Retinal pigment epithelial cell (primary cell): ENCODE data around the gene ATN1.

Experiments
- DNase-seq: peaks from one replicate; pipeline ENCODE4 v3.0.0-alpha.2; 2010; ENCODE audit warnings: low read depth
- H3K4me3 ChIP-seq: 2 replicates; pipeline ENCODE4 v1.5.1; 2011; ENCODE audit warnings: mild to moderate bottlenecking, low read length, control low read depth, moderate library complexity
- TF ChIP-seq, protein P1 (sequence below): conservative IDR thresholded peaks from 2 replicates; pipeline ENCODE4 v1.5.1; 2011; ENCODE audit warnings: low read depth, low read length, control low read depth, inconsistent platforms

Gene ATN1

GRCh38 chr12:6950811-6951540 lies 23.2 kb downstream of the ATN1 start, which contains the start of gene PTPN6:
PTPN6 (plus strand) TSS chr12:6951356; CDS start chr12:6951513, 157 bp downstream.
- DNase-seq = no peak
- H3K4me3 ChIP-seq = no peak within 1 kb of the TSS
- TF ChIP-seq, protein P1, sequence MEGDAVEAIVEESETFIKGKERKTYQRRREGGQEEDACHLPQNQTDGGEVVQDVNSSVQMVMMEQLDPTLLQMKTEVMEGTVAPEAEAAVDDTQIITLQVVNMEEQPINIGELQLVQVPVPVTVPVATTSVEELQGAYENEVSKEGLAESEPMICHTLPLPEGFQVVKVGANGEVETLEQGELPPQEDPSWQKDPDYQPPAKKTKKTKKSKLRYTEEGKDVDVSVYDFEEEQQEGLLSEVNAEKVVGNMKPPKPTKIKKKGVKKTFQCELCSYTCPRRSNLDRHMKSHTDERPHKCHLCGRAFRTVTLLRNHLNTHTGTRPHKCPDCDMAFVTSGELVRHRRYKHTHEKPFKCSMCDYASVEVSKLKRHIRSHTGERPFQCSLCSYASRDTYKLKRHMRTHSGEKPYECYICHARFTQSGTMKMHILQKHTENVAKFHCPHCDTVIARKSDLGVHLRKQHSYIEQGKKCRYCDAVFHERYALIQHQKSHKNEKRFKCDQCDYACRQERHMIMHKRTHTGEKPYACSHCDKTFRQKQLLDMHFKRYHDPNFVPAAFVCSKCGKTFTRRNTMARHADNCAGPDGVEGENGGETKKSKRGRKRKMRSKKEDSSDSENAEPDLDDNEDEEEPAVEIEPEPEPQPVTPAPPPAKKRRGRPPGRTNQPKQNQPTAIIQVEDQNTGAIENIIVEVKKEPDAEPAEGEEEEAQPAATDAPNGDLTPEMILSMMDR = no peak

- H3K4me3 ChIP-seq = no peak overlapping the region
- TF ChIP-seq, protein P1 = no peak
- DNase-seq = no peak
Observed at GRCh38 chr12:6951551-6952120, 23.9 kb downstream of the ATN1 start.

GRCh38 chr12:6952121-6952862 lies 24.5 kb downstream of the ATN1 start:
- TF ChIP-seq, protein P1 = no peak
- no peak for DNase-seq
- H3K4me3 ChIP-seq = no peak overlapping the region

DNA sequence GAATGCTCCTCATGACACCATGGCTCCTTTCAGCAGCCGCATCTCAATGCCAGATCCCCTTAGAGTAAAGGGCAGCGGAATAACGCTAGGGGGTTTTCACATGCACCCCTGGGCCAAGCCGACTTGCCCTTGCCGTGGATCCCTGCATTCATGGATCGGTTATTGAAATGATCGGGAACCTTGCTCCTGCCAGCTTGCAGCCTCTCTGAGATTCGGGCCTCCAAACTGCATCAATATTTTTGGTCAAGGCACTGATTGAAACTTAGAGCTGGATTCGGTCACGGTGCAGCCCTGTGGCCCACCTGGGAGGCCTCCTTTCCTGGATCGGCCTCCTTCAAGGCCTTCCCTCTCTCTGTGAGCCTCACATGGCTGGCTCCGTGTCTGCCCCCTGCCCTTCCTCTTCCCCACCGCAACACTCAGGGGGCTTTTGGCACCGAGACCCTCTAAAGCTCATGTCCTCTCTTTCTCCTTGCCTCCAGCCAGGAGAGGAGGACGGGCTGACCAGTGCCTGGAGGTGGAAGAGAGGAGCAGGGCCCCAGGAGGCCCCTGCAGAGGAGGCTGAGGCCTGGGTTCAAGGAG lies 25.2 kb downstream of the ATN1 start:
- no peak overlapping the region for H3K4me3 ChIP-seq
- TF ChIP-seq, protein P1 = no peak
- no peak for DNase-seq

DNA sequence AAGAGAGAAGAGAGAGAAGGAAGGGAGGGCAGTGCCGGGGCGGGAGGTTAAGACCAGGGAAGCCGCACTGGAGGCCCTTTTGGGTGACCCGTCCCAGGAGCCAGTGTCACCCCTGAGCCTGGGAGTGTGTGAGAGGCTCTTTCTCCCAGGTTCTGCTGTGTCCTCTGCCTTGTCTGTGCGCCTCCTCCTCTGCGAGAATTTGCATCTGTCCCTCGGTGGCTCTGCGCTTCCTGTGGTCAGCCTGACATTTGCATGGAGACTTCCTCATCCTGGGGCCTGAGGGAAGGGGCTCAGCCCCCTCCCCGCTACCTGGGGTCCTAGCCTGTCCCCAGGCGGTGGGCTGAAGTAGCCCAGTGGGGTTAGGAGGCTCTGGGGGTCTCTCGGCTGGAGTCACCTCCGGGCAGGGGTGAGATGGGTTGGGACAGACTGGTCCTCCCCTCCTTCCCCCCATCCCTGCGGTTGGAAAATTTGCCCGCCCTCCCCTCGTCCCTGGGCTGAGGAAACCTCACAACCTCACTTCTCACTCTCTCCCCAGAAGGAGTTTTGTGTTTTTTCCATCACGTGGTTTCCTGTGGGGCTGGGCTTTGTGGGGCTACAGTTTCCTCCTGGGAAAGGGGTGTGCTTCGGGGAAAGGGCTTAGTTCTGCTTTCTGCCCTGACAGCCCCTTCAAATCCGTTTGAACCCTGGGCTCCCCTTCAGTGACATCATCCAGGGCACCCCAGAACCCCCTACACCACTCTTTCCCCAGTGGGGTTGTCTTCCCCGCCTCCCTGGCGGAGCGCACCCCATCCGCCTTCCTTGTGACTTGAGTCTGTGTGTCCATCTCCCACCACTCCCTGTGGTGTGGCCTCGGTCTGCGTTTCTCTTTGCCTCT lies 25.9 kb downstream of the ATN1 start:
- no peak overlapping the region for H3K4me3 ChIP-seq
- TF ChIP-seq, protein P1 = no peak
- DNase-seq = no peak

GRCh38 chr12:6954316-6955107 lies 26.8 kb downstream of the ATN1 start:
- H3K4me3 ChIP-seq = no peak overlapping the region
- DNase-seq = no peak
- TF ChIP-seq, protein P1 = no peak
